H1 (cell line): ENCODE measurements around the gene CFAP53. TPM values are rescaled to one million over a fixed set of nuclear protein-coding genes. Genes with fewer than 3 reads are reported as not detected.

ENCODE experiments used
- BCL11A ChIP-seq, 2 experiments: IDR thresholded peaks; one replicate each; pipeline ENCODE4 v1.6.1; 2011; ENCODE audit warnings: low read depth in 2 of 2, low read length in 2 of 2, mild to moderate bottlenecking in 2 of 2
- CBX8 ChIP-seq: fragments of 300-800, 300-1000 bp; sonication (generic); IDR thresholded peaks from 2 replicates; pipeline ENCODE4 v1.7.1; 2016; ENCODE audit warnings: low read depth, low read length, borderline replicate concordance
- CHD7 ChIP-seq: fragments of 300-600 bp; sonication (generic); IDR thresholded peaks from 2 replicates; pipeline ENCODE4 v1.7.1; 2012; ENCODE audit warnings: low read length, moderate library complexity, mild to moderate bottlenecking, inconsistent platforms; ENCODE audit not compliant: insufficient replicate concordance
- KDM1A ChIP-seq: fragments of 200-600, 300-600 bp; sonication (generic); IDR thresholded peaks from 2 replicates; pipeline ENCODE4 v1.7.1; 2016; ENCODE audit warnings: mild to moderate bottlenecking, low read length, borderline replicate concordance
- NRF1 ChIP-seq: IDR thresholded peaks from 2 replicates; pipeline ENCODE4 v1.6.1; 2011; ENCODE audit warnings: mild to moderate bottlenecking, low read depth, low read length, improper control_type of control experiment
- RAD21 ChIP-seq, 2 experiments: IDR thresholded peaks in 1 of 2; conservative IDR thresholded peaks in 1 of 2; 2 replicates each; pipeline ENCODE4 v1.6.1; 2011; ENCODE audit warnings: low read depth in 2 of 2, low read length in 2 of 2, improper control_type of control experiment in 1 of 2, inconsistent platforms in 1 of 2, mild to moderate bottlenecking in 1 of 2, moderate library complexity in 1 of 2
- polyA plus RNA-seq, 7 experiments: library from polyadenylated mRNA; depleted of rRNA in 3 of 7; stranded (reverse) in 5 of 7; unstranded in 2 of 7; fragments of >200 nt in 5 of 7; fragments of 200-250 nt in 2 of 7; gene quantifications; 1 replicate in 5 of 7; 2 replicates in 1 of 7; 4 replicates in 1 of 7; pipeline versions ENCODE4 v1.2.1 to v1.2.3, GENCODE V29; 2011 to 2013; ENCODE audit warnings: missing spikeins in 2 of 7, mixed read lengths in 2 of 7
- total RNA-seq: library from RNA; stranded (reverse); fragmentation: NEBNext Ultra II Directional; extraction: Animal tissue kit (Norgen Biotek cat#: 25700); gene quantifications from 2 replicates; pipeline ENCODE4 v1.2.1, GENCODE V29; 2021

Gene CFAP53
- total and polyA plus RNA-seq, 2 of the 8 experiments (the other 6 are each of a cell fraction or from before 2014, with no cell fraction given) = 0.08 to 0.30 TPM

GRCh38 chr18:50177294-50177992, 88.9 kb downstream of the CFAP53 start (continued):
- no peak for TF ChIP-seq CHD7
- TF ChIP-seq BCL11A (IDR thresholded peaks at IDR 0.05; ENCODE audit: low read depth in 2 of 2, low read length in 2 of 2) = no peak
- no peak for TF ChIP-seq NRF1
- no peak for TF ChIP-seq KDM1A
- no peak for TF ChIP-seq CBX8
- no peak for TF ChIP-seq RAD21 (IDR thresholded peaks at IDR 0.05 in 1 of 2, conservative IDR thresholded peaks at IDR 0.05 in 1 of 2; ENCODE audit: low read depth in 2 of 2, low read length in 2 of 2)
